GM23338 (cell line): ENCODE measurements around the gene SBK3. TPM values are rescaled to one million over a fixed set of nuclear protein-coding genes. Genes with fewer than 3 reads are reported as not detected.
A peak's percentile ranks its signal among the peaks of the same experiment; 100 is the strongest.

Experiments
- ATAC-seq: fragments of 200-7000 bp; cut with Tn5 transposase; 3 replicates; pipeline ENCODE4 v1.9.1; 2020
- DNase-seq: peaks from one replicate; pipeline ENCODE4 v3.0.0-alpha.2; 2015; ENCODE audit warnings: low spot score
- H2AFZ ChIP-seq: fragments of 200-600 bp; sonication (generic); 2 replicates; pipeline ENCODE4 v1.8.0; 2016; ENCODE audit warnings: antibody characterized with exemption, mild to moderate bottlenecking, moderate library complexity
- H3F3A ChIP-seq: fragments of 200-600 bp; sonication (generic); replicated peaks from 2 replicates; pipeline ENCODE4 v1.8.0; 2017; ENCODE audit warnings: antibody characterized with exemption, mixed run types, low read depth
- H3K27ac ChIP-seq: fragments of 200-600 bp; sonication (generic); 2 replicates; pipeline ENCODE4 v1.6.1; 2016; ENCODE audit warnings: low read depth
- H3K27me3 ChIP-seq: fragments of 200-600 bp; sonication (generic); 2 replicates; pipeline ENCODE4 v1.8.0; 2016; ENCODE audit warnings: mild to moderate bottlenecking, mixed run types, moderate library complexity; ENCODE audit not compliant: insufficient read depth
- H3K36me3 ChIP-seq: fragments of 200-600 bp; sonication (generic); 2 replicates; pipeline ENCODE4 v1.8.0; 2016; ENCODE audit warnings: mild to moderate bottlenecking; ENCODE audit not compliant: insufficient read depth
- H3K4me1 ChIP-seq: fragments of 200-600 bp; sonication (generic); 2 replicates; pipeline ENCODE4 v1.8.0; 2016; ENCODE audit warnings: mild to moderate bottlenecking, moderate library complexity; ENCODE audit not compliant: insufficient read depth
- H3K4me2 ChIP-seq: fragments of 200-600 bp; sonication (generic); 2 replicates; pipeline ENCODE4 v1.7.1; 2017; ENCODE audit warnings: mixed run types
- H3K4me3 ChIP-seq: fragments of 200-600 bp; sonication (generic); 2 replicates; pipeline ENCODE4 v1.6.1; 2016; ENCODE audit warnings: mixed run types
- H3K79me2 ChIP-seq: fragments of 200-600 bp; sonication (generic); replicated peaks from 2 replicates; pipeline ENCODE4 v1.8.0; 2017; ENCODE audit warnings: mild to moderate bottlenecking; ENCODE audit not compliant: insufficient read depth
- H3K9me2 ChIP-seq: fragments of 200-600 bp; sonication (generic); 2 replicates; pipeline ENCODE4 v1.8.0; 2017; ENCODE audit not compliant: insufficient read depth
- H4K20me1 ChIP-seq: fragments of 200-600 bp; sonication (generic); replicated peaks from 2 replicates; pipeline ENCODE4 v1.8.0; 2017; ENCODE audit warnings: mild to moderate bottlenecking; ENCODE audit not compliant: insufficient read depth
- H3K27ac Mint-ChIP-seq: 2 replicates; pipeline ENCODE4 v1.8.0; 2020; ENCODE audit warnings: inconsistent platforms, mild to moderate bottlenecking, moderate library complexity, mixed read lengths
- H3K27me3 Mint-ChIP-seq: 3 replicates; pipeline ENCODE4 v1.8.0; 2022; ENCODE audit warnings: low read depth, mild to moderate bottlenecking, moderate library complexity, mixed read lengths, inconsistent platforms; ENCODE audit not compliant: insufficient read depth, poor library complexity
- H3K36me3 Mint-ChIP-seq: 3 replicates; pipeline ENCODE4 v1.8.0; 2021; ENCODE audit warnings: low read depth, mild to moderate bottlenecking, inconsistent platforms, moderate library complexity, mixed read lengths
- H3K4me1 Mint-ChIP-seq: 3 replicates; pipeline ENCODE4 v1.8.0; 2020; ENCODE audit warnings: mild to moderate bottlenecking, inconsistent platforms, mixed read lengths
- H3K4me3 Mint-ChIP-seq: 3 replicates; pipeline ENCODE4 v1.8.0; 2021; ENCODE audit warnings: moderate library complexity, mild to moderate bottlenecking, inconsistent platforms, mixed read lengths
- H3K9me3 Mint-ChIP-seq: 3 replicates; pipeline ENCODE4 v1.8.0; 2020; ENCODE audit warnings: moderate library complexity, mild to moderate bottlenecking, inconsistent platforms, mixed read lengths
- CREB1 ChIP-seq: fragments of 250-450 bp; sonication (Bioruptor Pico); IDR thresholded peaks from 2 replicates; pipeline ENCODE4 v1.5.0; 2020; ENCODE audit warnings: low read depth, mild to moderate bottlenecking, moderate library complexity
- ETS1 ChIP-seq: IDR thresholded peaks from 2 replicates; pipeline ENCODE4 v1.6.1; 2016; ENCODE audit warnings: antibody characterized with exemption
- EZH2 ChIP-seq: fragments of 200-600 bp; sonication (generic); IDR thresholded peaks from one replicate; pipeline ENCODE4 v1.8.0; 2017; ENCODE audit warnings: antibody characterized with exemption, mild to moderate bottlenecking, low read depth; ENCODE audit not compliant: unreplicated experiment
- EZH2phosphoT487 ChIP-seq: fragments of 200-600 bp; sonication (generic); IDR thresholded peaks from one replicate; pipeline ENCODE4 v1.8.1; 2018; ENCODE audit warnings: antibody characterized with exemption; ENCODE audit not compliant: unreplicated experiment
- JUNB ChIP-seq: IDR thresholded peaks from one replicate; pipeline ENCODE4 v1.6.1; 2016; ENCODE audit warnings: antibody characterized with exemption; ENCODE audit not compliant: unreplicated experiment
- NANOG ChIP-seq: IDR thresholded peaks from 2 replicates; pipeline ENCODE4 v1.6.1; 2016; ENCODE audit warnings: antibody characterized with exemption, borderline replicate concordance
- POLR2AphosphoS5 ChIP-seq: IDR thresholded peaks from 2 replicates; pipeline ENCODE4 v1.6.1; 2016; ENCODE audit warnings: antibody characterized with exemption, low read depth
- STAT1 ChIP-seq: IDR thresholded peaks from one replicate; pipeline ENCODE4 v1.6.1; 2016; ENCODE audit warnings: antibody characterized with exemption; ENCODE audit not compliant: unreplicated experiment
- ZNF114 ChIP-seq: fragments of 250-450 bp; sonication (Bioruptor Pico); IDR thresholded peaks from 2 replicates; pipeline ENCODE4 v1.5.0; 2020; ENCODE audit warnings: mild to moderate bottlenecking, moderate library complexity
- ZNF331 ChIP-seq: fragments of 250-450 bp; sonication (Bioruptor Pico); IDR thresholded peaks from 2 replicates; pipeline ENCODE4 v1.5.0; 2020; ENCODE audit warnings: low read depth, mild to moderate bottlenecking, moderate library complexity
- ZNF462 ChIP-seq: fragments of 250-450 bp; sonication (Bioruptor Pico); IDR thresholded peaks from 2 replicates; pipeline ENCODE4 v1.5.0; 2020; ENCODE audit warnings: mild to moderate bottlenecking, moderate library complexity
- polyA plus RNA-seq: library from polyadenylated mRNA; unstranded; fragments of >200 nt; fragmentation: Nextera tagmentation; extraction: Ambion mirVana; gene quantifications from 2 replicates; pipeline ENCODE4 v1.2.1, GENCODE V29; 2016
- total RNA-seq: library from RNA; depleted of rRNA; stranded (reverse); fragments of >200 nt; shearing (Covaris generic); gene quantifications from 2 replicates; pipeline ENCODE4 v1.2.3, GENCODE V29; 2014

SBK3 gene
- total and polyA plus RNA-seq, 2 experiments from 2014 or later = 0.27 to 0.94 TPM

GRCh38 chr19:55519451-55520311 lies 25.7 kb downstream of the SBK3 start:
- no peak overlapping the region for H3K27ac Mint-ChIP-seq
- Histone ChIP-seq H3K4me1 (no peaks in the 10 kb centered on the region), H3K9me2 (0 out of 2 replicates have a peak, but pooled peaks cover 5% of the 10 kb centered on the region), H3K4me2 (no peak overlapping the region), H3K79me2 (no peaks in the 10 kb centered on the region), H3K36me3 (no peaks in the 10 kb centered on the region), H3K27me3 (0 out of 2 replicates have a peak, but pooled peaks cover 2% of the 10 kb centered on the region), H3K27ac (no peak overlapping the region), H3F3A (no peaks in the 10 kb centered on the region), H4K20me1 (no peaks in the 10 kb centered on the region), H3K4me3 (no peak overlapping the region), H2AFZ (no peak overlapping the region)
- ATAC-seq = no peak
- no peaks in the 10 kb centered on the region for H3K36me3 Mint-ChIP-seq
- H3K4me1 Mint-ChIP-seq = no peaks in the 10 kb centered on the region
- DNase-seq = no peak
- H3K4me3 Mint-ChIP-seq = no peak overlapping the region
- peaks cover 6% of the 10 kb centered on the region for H3K27me3 Mint-ChIP-seq
- no peaks in the 10 kb centered on the region for H3K9me3 Mint-ChIP-seq
- no peak for TF ChIP-seq CREB1 (CRISPR knock-in tag)
- TF ChIP-seq ZNF331 = no peak
- TF ChIP-seq POLR2AphosphoS5 = no peak

GRCh38 chr19:55516878-55517620 lies 28.3 kb downstream of the SBK3 start:
- H3K36me3 Mint-ChIP-seq = no peaks in the 10 kb centered on the region
- Histone ChIP-seq H3K9me2 (0 out of 2 replicates have a peak, but pooled peaks cover 5% of the 10 kb centered on the region), H3F3A (no peaks in the 10 kb centered on the region), H3K36me3 (no peaks in the 10 kb centered on the region), H3K4me1 (no peaks in the 10 kb centered on the region), H3K27ac (no peak overlapping the region), H3K4me2 (peak overlapping the region; percentile 75), H3K79me2 (no peaks in the 10 kb centered on the region), H3K4me3 (peak overlapping the region; percentile 51), H2AFZ (peak overlapping the region; percentile 85; the same call in 1 of the 2 replicates), H4K20me1 (no peaks in the 10 kb centered on the region), H3K27me3 (0 out of 2 replicates have a peak, but pooled peaks cover 2% of the 10 kb centered on the region)
- H3K4me3 Mint-ChIP-seq = peak overlapping the region; percentile 50; the same call in 2 of the 3 replicates
- ATAC-seq (peak; percentile 99), DNase-seq (peak; percentile 95)
- H3K9me3 Mint-ChIP-seq = no peaks in the 10 kb centered on the region
- H3K27me3 Mint-ChIP-seq = peaks cover 9% of the 10 kb centered on the region
- H3K4me1 Mint-ChIP-seq = no peaks in the 10 kb centered on the region
- no peak overlapping the region for H3K27ac Mint-ChIP-seq
- TF ChIP-seq POLR2AphosphoS5 = no peak
- no peak for TF ChIP-seq ZNF462 (CRISPR knock-in tag)
- no peak for TF ChIP-seq ZNF331
- TF ChIP-seq NANOG = no peak
- TF ChIP-seq STAT1 = no peak
- no peak for TF ChIP-seq ZNF114 (CRISPR knock-in tag)
- no peak for TF ChIP-seq ETS1
- TF ChIP-seq JUNB = no peak
- no peak for TF ChIP-seq EZH2
- no peak for TF ChIP-seq EZH2phosphoT487
- peak; percentile 96 for TF ChIP-seq CREB1 (CRISPR knock-in tag)
